ENCODE data around the gene TMCO1. TPM values are rescaled to one million over a fixed set of nuclear protein-coding genes. Genes with fewer than 3 reads are reported as not detected.
A peak's percentile ranks its signal among the peaks of the same experiment; 100 is the strongest.
"Not testable (repeated sequence)": the region's sequence is repeated elsewhere in the genome, so short reads cannot be mapped to it uniquely, and the experiment has no call there.

TMCO1 gene
- total RNA-seq, 2 experiments from 2014 or later = 57.9 to 60.8 TPM

- CTCF ChIA-PET = no interaction called here
- ATAC-seq (no peak), DNase-seq (no peak)
- Mint-ChIP-seq H3K27ac (no peak overlapping the region), H3K36me3 (ENCODE audit: low read depth) (no peaks in the 10 kb centered on the region), H3K27me3 (peaks cover 4% of the 10 kb centered on the region), H3K9me3 (no peaks in the 10 kb centered on the region), H3K4me1 (ENCODE audit: low read depth) (peaks cover 3% of the 10 kb centered on the region), H3K4me3 (no peak overlapping the region)
- POLR2A ChIA-PET = interaction anchor here (0.6 to 1.0 kb wide), 2 partner anchors 17 to 208 kb away, joined by 3 read pairs; no protein-coding TSS in a partner anchor
- TF ChIP-seq CTCF (IDR thresholded peaks at IDR 0.05) = no peak
- intact Hi-C loops (cut with micrococcal nuclease) = no loop called here
Observed at GRCh38 chr1:165703648-165704047, 65.0 kb downstream of the TMCO1 start.

GRCh38 chr1:165701922-165702321 is 66.7 kb downstream of the TMCO1 start:
- CTCF ChIA-PET; H3K9me3 Mint-ChIP-seq; intact Hi-C loops (cut with micrococcal nuclease); POLR2A ChIA-PET; H3K36me3 Mint-ChIP-seq (ENCODE audit: low read depth); H3K4me3 Mint-ChIP-seq; ATAC-seq; H3K4me1 Mint-ChIP-seq (ENCODE audit: low read depth); DNase-seq; H3K27ac Mint-ChIP-seq; H3K27me3 Mint-ChIP-seq: not testable (repeated sequence)

GRCh38 chr1:165699577-165699976 is 69.1 kb downstream of the TMCO1 start:
- no peaks in the 10 kb centered on the region for H3K9me3 Mint-ChIP-seq
- ChIA-PET CTCF (interaction anchor here (0.9 to 2.4 kb wide), 2 partner anchors 100 to 107 kb away, joined by 3 to 8 read pairs; no protein-coding TSS in a partner anchor), POLR2A (interaction anchor here (2.0 kb wide), 1 partner anchor 129 kb away, joined by 6 read pairs; no protein-coding TSS in a partner anchor)
- H3K4me1 Mint-ChIP-seq (ENCODE audit: low read depth) = peaks cover 19% of the 10 kb centered on the region
- DNase-seq = no peak
- intact Hi-C loops (cut with micrococcal nuclease) = loop anchor here (2.0 kb wide), 1 partner anchor 69 kb away; the partner anchor contains the start of gene MGST3
- H3K4me3 Mint-ChIP-seq = peak overlapping the region; percentile 7
- peaks cover 5% of the 10 kb centered on the region for H3K36me3 Mint-ChIP-seq (ENCODE audit: low read depth)
- H3K27ac Mint-ChIP-seq = no peak overlapping the region
- peaks cover 2% of the 10 kb centered on the region for H3K27me3 Mint-ChIP-seq
- no peak for ATAC-seq
- no peak for TF ChIP-seq CTCF (IDR thresholded peaks at IDR 0.05)

GRCh38 chr1:165698761-165699052 is 70.0 kb downstream of the TMCO1 start:
- Mint-ChIP-seq H3K9me3 (no peaks in the 10 kb centered on the region), H3K27ac (peak overlapping the region; percentile 93), H3K36me3 (ENCODE audit: low read depth) (peaks cover 10% of the 10 kb centered on the region), H3K4me1 (ENCODE audit: low read depth) (peaks cover 19% of the 10 kb centered on the region), H3K27me3 (peaks cover 2% of the 10 kb centered on the region), H3K4me3 (peak overlapping the region; percentile 83)
- TF ChIP-seq CTCF (IDR thresholded peaks at IDR 0.05) = no peak
- CTCF ChIA-PET = interaction anchor here (0.6 to 3.2 kb wide), 5 partner anchors 12 to 216 kb away, joined by 3 to 25 read pairs (median 8); no protein-coding TSS in a partner anchor
- POLR2A ChIA-PET = interaction anchor here (0.6 to 2.0 kb wide), 5 partner anchors 28 to 130 kb away, joined by 3 to 13 read pairs (median 5); partner anchors contain the start of gene TMCO1
- intact Hi-C loops (cut with micrococcal nuclease) = loop anchor here (2.0 kb wide), 1 partner anchor 68 kb away; the partner anchor contains the start of gene MGST3
- DNase-seq = no peak
- ATAC-seq = no peak

GRCh38 chr1:165697881-165698760 is 70.5 kb downstream of the TMCO1 start, which contains the start of gene ALDH9A1:
Gene ALDH9A1, minus strand, starts transcription at chr1:165698562. Its CDS starts 4 bp downstream, at chr1:165698558.
- ChIA-PET CTCF (interaction anchor here (0.6 to 3.2 kb wide), 12 partner anchors 12 to 306 kb away, joined by 3 to 25 read pairs (median 4); partner anchors contain the start of gene TMCO1), POLR2A (interaction anchor here (0.6 to 2.0 kb wide), 14 partner anchors 8 to 186 kb away, joined by 3 to 13 read pairs (median 3); partner anchors contain the start of genes TMCO1 and UCK2)
- ATAC-seq (peak; percentile 91), DNase-seq (peak; percentile 91)
- Mint-ChIP-seq H3K4me3 (peak within 1 kb of the TSS; percentile 83), H3K4me1 (ENCODE audit: low read depth) (peaks cover 19% of the 10 kb centered on the region), H3K27me3 (peaks cover 2% of the 10 kb centered on the region), H3K9me3 (no peaks in the 10 kb centered on the region), H3K27ac (peak within 1 kb of the TSS; percentile 93), H3K36me3 (ENCODE audit: low read depth) (peaks cover 15% of the 10 kb centered on the region)
- TF ChIP-seq CTCF (IDR thresholded peaks at IDR 0.05) = no peak
- intact Hi-C loops (cut with micrococcal nuclease) = loop anchor here (2.0 kb wide), 1 partner anchor 67 kb away; the partner anchor contains the start of gene MGST3

Measured in activated CD8-positive, alpha-beta T cell treated with anti-CD3 and anti-CD28 coated beads for 36 hours (primary cell).